Liver (tissue), 9 donors: Measurements from ENCODE around the gene ERO1B. TPM values are rescaled to one million over a fixed set of nuclear protein-coding genes. Genes with fewer than 3 reads are reported as not detected.

ENCODE experiments used
- DNase-seq: peaks from one replicate; pipeline ENCODE4 v3.0.0-alpha.2; 2017; ENCODE audit warnings: low spot score
- H3K27ac ChIP-seq, 2 donors: one replicate each; pipeline ENCODE4 v1.7.0; 2013; ENCODE audit warnings: inconsistent platforms in 2 of 2, low read length in 2 of 2, control low read depth in 1 of 2, low read depth in 1 of 2, mild to moderate bottlenecking in 1 of 2
- H3K27me3 ChIP-seq, 4 donors: one replicate each; pipeline versions ENCODE4 v1.6.1 to v1.7.0; 2013; ENCODE audit warnings: low read length in 3 of 4, inconsistent platforms in 1 of 4, mild to moderate bottlenecking in 1 of 4, moderate library complexity in 1 of 4; ENCODE audit not compliant: control insufficient read depth in 4 of 4, insufficient read depth in 4 of 4
- H3K36me3 ChIP-seq, 4 donors: one replicate each; pipeline versions ENCODE4 v1.6.1 to v1.7.0; 2013; ENCODE audit warnings: low read length in 3 of 4, mild to moderate bottlenecking in 3 of 4, low read depth in 1 of 4, moderate library complexity in 1 of 4; ENCODE audit not compliant: control insufficient read depth in 4 of 4, insufficient read depth in 3 of 4
- H3K4me1 ChIP-seq, 4 donors: one replicate each; pipeline versions ENCODE4 v1.6.1 to v1.7.0; 2013; ENCODE audit warnings: low read length in 3 of 4, mild to moderate bottlenecking in 3 of 4, moderate library complexity in 1 of 4; ENCODE audit not compliant: control insufficient read depth in 4 of 4, insufficient read depth in 4 of 4
- H3K4me3 ChIP-seq, 3 donors: one replicate each; pipeline versions ENCODE4 v1.6.1 to v1.7.0; 2013; ENCODE audit warnings: low read length in 3 of 3, control low read depth in 1 of 3, low read depth in 1 of 3, mild to moderate bottlenecking in 1 of 3
- H3K9ac ChIP-seq, 2 donors: one replicate each; pipeline ENCODE4 v1.7.0; 2013; ENCODE audit warnings: low read length in 2 of 2, mild to moderate bottlenecking in 2 of 2, moderate library complexity in 2 of 2, control low read depth in 1 of 2, low read depth in 1 of 2
- H3K9me3 ChIP-seq, 4 donors: one replicate each; pipeline versions ENCODE4 v1.6.1 to v1.7.0; 2013; ENCODE audit warnings: low read length in 3 of 4; ENCODE audit not compliant: control insufficient read depth in 4 of 4
- FOXA1 ChIP-seq: IDR thresholded peaks from 2 replicates; pipeline ENCODE4 v1.6.1; 2016; ENCODE audit warnings: antibody characterized with exemption
- FOXA2 ChIP-seq: IDR thresholded peaks from 2 replicates; pipeline ENCODE4 v1.6.1; 2016; ENCODE audit warnings: antibody characterized with exemption
- GABPA ChIP-seq, 2 donors: IDR thresholded peaks in 1 of 2; conservative IDR thresholded peaks in 1 of 2; 2 replicates each; pipeline ENCODE4 v1.6.1; 2016; ENCODE audit warnings: antibody characterized with exemption in 2 of 2, mild to moderate bottlenecking in 1 of 2, moderate library complexity in 1 of 2
- HNF4A ChIP-seq, 2 donors: conservative IDR thresholded peaks; 2 replicates each; pipeline ENCODE4 v1.6.1; 2016; ENCODE audit warnings: antibody characterized with exemption in 2 of 2, mild to moderate bottlenecking in 2 of 2
- HNF4G ChIP-seq: IDR thresholded peaks from 2 replicates; pipeline ENCODE4 v1.6.1; 2016; ENCODE audit warnings: antibody characterized with exemption
- JUND ChIP-seq, 2 donors: IDR thresholded peaks; 2 replicates each; pipeline ENCODE4 v1.6.1; 2016; ENCODE audit warnings: antibody characterized with exemption in 2 of 2
- NR2F2 ChIP-seq: IDR thresholded peaks from 2 replicates; pipeline ENCODE4 v1.6.1; 2016; ENCODE audit warnings: antibody characterized with exemption
- RAD21 ChIP-seq, 2 donors: IDR thresholded peaks; 2 replicates each; pipeline ENCODE4 v1.6.1; 2016; ENCODE audit warnings: antibody characterized with exemption in 2 of 2, mild to moderate bottlenecking in 2 of 2
- SP1 ChIP-seq: IDR thresholded peaks from 2 replicates; pipeline ENCODE4 v1.6.1; 2018; ENCODE audit warnings: antibody characterized with exemption, mild to moderate bottlenecking
- TAF1 ChIP-seq: conservative IDR thresholded peaks from 2 replicates; pipeline ENCODE4 v1.6.1; 2016; ENCODE audit warnings: antibody characterized with exemption, mild to moderate bottlenecking
- YY1 ChIP-seq: IDR thresholded peaks from 2 replicates; pipeline ENCODE4 v1.6.1; 2016; ENCODE audit warnings: antibody characterized with exemption, mild to moderate bottlenecking
- WGBS: extraction: QIAGEN DNeasy Blood & Tissue Kit; methylation state at CpG from one replicate; pipeline ENCODE4 v1.1.7; 2013; 5-methylcytosine and 5-hydroxymethylcytosine counted together
- polyA plus RNA-seq, 2 donors: library from polyadenylated mRNA; stranded (reverse) in 1 of 2; unstranded in 1 of 2; fragments of 200-250 nt in 1 of 2; fragments of >200 nt in 1 of 2; fragmentation: Nextera tagmentation in 1 of 2; extraction: Ambion mirVana in 1 of 2; gene quantifications; one replicate each; pipeline versions ENCODE4 v1.2.1 to v1.2.3, GENCODE V29; 2013 to 2015
- total RNA-seq, 2 donors: library from RNA; depleted of rRNA; stranded (reverse); fragments of >200 nt; gene quantifications; one replicate each; pipeline ENCODE4 v1.2.3, GENCODE V29; 2014
- TF ChIP-seq, protein P1 (sequence below): IDR thresholded peaks from 2 replicates; pipeline ENCODE4 v1.6.1; 2016; ENCODE audit warnings: antibody characterized with exemption
- TF ChIP-seq, protein P2 (sequence below): IDR thresholded peaks from 2 replicates; pipeline ENCODE4 v1.6.1; 2016; ENCODE audit warnings: antibody characterized with exemption
- TF ChIP-seq, protein P3 (sequence below): IDR thresholded peaks from 2 replicates; pipeline ENCODE4 v1.6.1; 2016; ENCODE audit warnings: antibody characterized with exemption, mild to moderate bottlenecking
- TF ChIP-seq, protein P4 (sequence below): IDR thresholded peaks from 2 replicates; pipeline ENCODE4 v1.6.1; 2016; ENCODE audit warnings: antibody characterized with exemption
- TF ChIP-seq, protein P5 (sequence below): fragments of 150-350 bp; IDR thresholded peaks from 2 replicates; pipeline ENCODE4 v1.5.1; 2017; ENCODE audit warnings: improper control_type of control experiment, low read depth, low read length; ENCODE audit not compliant: missing input control
- donor health status: healthy.
- donor health status: healthy.
- donor health status: healthy.
- donor health status: healthy.
- donor health status: healthy.

The ERO1B gene
- total and polyA plus RNA-seq, 4 donors: 5.5 to 22.9 (median 8.9) TPM

GRCh38 chr1:236311040-236311439, 29.3 kb upstream of the ERO1B start (continued):
- TF ChIP-seq FOXA2 (no peak), SP1 (no peak), NR2F2 (no peak)
- TF ChIP-seq, protein P1, sequence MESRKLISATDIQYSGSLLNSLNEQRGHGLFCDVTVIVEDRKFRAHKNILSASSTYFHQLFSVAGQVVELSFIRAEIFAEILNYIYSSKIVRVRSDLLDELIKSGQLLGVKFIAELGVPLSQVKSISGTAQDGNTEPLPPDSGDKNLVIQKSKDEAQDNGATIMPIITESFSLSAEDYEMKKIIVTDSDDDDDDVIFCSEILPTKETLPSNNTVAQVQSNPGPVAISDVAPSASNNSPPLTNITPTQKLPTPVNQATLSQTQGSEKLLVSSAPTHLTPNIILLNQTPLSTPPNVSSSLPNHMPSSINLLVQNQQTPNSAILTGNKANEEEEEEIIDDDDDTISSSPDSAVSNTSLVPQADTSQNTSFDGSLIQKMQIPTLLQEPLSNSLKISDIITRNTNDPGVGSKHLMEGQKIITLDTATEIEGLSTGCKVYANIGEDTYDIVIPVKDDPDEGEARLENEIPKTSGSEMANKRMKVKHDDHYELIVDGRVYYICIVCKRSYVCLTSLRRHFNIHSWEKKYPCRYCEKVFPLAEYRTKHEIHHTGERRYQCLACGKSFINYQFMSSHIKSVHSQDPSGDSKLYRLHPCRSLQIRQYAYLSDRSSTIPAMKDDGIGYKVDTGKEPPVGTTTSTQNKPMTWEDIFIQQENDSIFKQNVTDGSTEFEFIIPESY: no peak

DNA sequence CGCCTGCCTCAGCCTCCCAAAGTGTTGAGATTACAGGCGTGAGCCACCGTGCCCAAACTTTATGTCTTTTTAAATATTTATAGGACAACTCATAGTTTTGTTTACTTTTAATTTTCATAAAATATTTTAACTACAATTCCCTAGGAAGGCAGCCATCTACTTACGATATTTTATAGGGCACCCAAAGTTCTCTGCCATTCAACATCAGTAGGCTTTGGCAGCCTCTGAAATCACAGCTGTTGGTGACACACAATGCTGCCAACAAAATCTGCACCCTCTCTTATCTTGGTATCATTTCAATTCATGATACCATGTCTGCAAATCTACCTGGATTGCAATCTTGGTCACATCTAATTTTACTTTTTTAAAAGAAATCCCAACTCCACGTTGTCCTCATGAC, 27.1 kb upstream of the ERO1B start:
- Histone ChIP-seq H3K27ac (no peak overlapping the region), H3K9me3 (no peaks in the 10 kb centered on the region), H3K9ac (no peak overlapping the region), H3K4me3 (no peak overlapping the region), H3K36me3 (no peaks in the 10 kb centered on the region), H3K27me3 (no peaks in the 10 kb centered on the region), H3K4me1 (no peaks in the 10 kb centered on the region)
- 88% methylated on average over 5 of the region's 5 CpGs for WGBS
- DNase-seq: no peak
- no peak for TF ChIP-seq GABPA (IDR thresholded peaks at IDR 0.05 in 1 of 2, conservative IDR thresholded peaks at IDR 0.05 in 1 of 2)
- TF ChIP-seq, protein P2, sequence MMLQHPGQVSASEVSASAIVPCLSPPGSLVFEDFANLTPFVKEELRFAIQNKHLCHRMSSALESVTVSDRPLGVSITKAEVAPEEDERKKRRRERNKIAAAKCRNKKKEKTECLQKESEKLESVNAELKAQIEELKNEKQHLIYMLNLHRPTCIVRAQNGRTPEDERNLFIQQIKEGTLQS: no peak

GRCh38 chr1:236307435-236307834, 25.7 kb upstream of the ERO1B start:
- no peaks in the 10 kb centered on the region for H3K9me3 ChIP-seq
- H3K27ac ChIP-seq: no peak overlapping the region
- H3K36me3 ChIP-seq: no peaks in the 10 kb centered on the region
- H3K4me1 ChIP-seq: no peaks in the 10 kb centered on the region
- H3K27me3 ChIP-seq: no peaks in the 10 kb centered on the region
- 90% methylated on average over 6 of the region's 6 CpGs for WGBS
- H3K9ac ChIP-seq: no peak overlapping the region
- H3K4me3 ChIP-seq: no peak overlapping the region
- TF ChIP-seq RAD21 (IDR thresholded peaks at IDR 0.05): no peak
- no peak for DNase-seq

- Histone ChIP-seq H3K9me3 (no peaks in the 10 kb centered on the region), H3K27ac (no peak overlapping the region), H3K36me3 (no peaks in the 10 kb centered on the region), H3K4me3 (no peak overlapping the region), H3K9ac (no peak overlapping the region), H3K4me1 (no peaks in the 10 kb centered on the region), H3K27me3 (no peaks in the 10 kb centered on the region)
- WGBS: 88% methylated on average over 4 of the region's 4 CpGs
- TF ChIP-seq NR2F2 (no peak), RAD21 (IDR thresholded peaks at IDR 0.05) (no peak), YY1 (no peak), TAF1 (no peak), JUND (IDR thresholded peaks at IDR 0.05) (no peak), SP1 (no peak), FOXA2 (no peak), HNF4G (no peak), HNF4A (conservative IDR thresholded peaks at IDR 0.05) (no peak), FOXA1 (no peak)
- TF ChIP-seq, protein P3, sequence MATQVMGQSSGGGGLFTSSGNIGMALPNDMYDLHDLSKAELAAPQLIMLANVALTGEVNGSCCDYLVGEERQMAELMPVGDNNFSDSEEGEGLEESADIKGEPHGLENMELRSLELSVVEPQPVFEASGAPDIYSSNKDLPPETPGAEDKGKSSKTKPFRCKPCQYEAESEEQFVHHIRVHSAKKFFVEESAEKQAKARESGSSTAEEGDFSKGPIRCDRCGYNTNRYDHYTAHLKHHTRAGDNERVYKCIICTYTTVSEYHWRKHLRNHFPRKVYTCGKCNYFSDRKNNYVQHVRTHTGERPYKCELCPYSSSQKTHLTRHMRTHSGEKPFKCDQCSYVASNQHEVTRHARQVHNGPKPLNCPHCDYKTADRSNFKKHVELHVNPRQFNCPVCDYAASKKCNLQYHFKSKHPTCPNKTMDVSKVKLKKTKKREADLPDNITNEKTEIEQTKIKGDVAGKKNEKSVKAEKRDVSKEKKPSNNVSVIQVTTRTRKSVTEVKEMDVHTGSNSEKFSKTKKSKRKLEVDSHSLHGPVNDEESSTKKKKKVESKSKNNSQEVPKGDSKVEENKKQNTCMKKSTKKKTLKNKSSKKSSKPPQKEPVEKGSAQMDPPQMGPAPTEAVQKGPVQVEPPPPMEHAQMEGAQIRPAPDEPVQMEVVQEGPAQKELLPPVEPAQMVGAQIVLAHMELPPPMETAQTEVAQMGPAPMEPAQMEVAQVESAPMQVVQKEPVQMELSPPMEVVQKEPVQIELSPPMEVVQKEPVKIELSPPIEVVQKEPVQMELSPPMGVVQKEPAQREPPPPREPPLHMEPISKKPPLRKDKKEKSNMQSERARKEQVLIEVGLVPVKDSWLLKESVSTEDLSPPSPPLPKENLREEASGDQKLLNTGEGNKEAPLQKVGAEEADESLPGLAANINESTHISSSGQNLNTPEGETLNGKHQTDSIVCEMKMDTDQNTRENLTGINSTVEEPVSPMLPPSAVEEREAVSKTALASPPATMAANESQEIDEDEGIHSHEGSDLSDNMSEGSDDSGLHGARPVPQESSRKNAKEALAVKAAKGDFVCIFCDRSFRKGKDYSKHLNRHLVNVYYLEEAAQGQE: no peak
- TF ChIP-seq, protein P2: no peak
- TF ChIP-seq, protein P4, sequence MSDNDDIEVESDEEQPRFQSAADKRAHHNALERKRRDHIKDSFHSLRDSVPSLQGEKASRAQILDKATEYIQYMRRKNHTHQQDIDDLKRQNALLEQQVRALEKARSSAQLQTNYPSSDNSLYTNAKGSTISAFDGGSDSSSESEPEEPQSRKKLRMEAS: no peak
- TF ChIP-seq, protein P5, sequence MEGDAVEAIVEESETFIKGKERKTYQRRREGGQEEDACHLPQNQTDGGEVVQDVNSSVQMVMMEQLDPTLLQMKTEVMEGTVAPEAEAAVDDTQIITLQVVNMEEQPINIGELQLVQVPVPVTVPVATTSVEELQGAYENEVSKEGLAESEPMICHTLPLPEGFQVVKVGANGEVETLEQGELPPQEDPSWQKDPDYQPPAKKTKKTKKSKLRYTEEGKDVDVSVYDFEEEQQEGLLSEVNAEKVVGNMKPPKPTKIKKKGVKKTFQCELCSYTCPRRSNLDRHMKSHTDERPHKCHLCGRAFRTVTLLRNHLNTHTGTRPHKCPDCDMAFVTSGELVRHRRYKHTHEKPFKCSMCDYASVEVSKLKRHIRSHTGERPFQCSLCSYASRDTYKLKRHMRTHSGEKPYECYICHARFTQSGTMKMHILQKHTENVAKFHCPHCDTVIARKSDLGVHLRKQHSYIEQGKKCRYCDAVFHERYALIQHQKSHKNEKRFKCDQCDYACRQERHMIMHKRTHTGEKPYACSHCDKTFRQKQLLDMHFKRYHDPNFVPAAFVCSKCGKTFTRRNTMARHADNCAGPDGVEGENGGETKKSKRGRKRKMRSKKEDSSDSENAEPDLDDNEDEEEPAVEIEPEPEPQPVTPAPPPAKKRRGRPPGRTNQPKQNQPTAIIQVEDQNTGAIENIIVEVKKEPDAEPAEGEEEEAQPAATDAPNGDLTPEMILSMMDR: no peak
- no peak for DNase-seq
Measured at GRCh38 chr1:236304682-236305081, 22.9 kb upstream of the ERO1B start.
